ENCODE data around the gene PRCD. TPM values are rescaled to one million over a fixed set of nuclear protein-coding genes. Genes with fewer than 3 reads are reported as not detected.

PRCD gene
- polyA plus RNA-seq, 1 experiment, result 0.21 TPM

DNA sequence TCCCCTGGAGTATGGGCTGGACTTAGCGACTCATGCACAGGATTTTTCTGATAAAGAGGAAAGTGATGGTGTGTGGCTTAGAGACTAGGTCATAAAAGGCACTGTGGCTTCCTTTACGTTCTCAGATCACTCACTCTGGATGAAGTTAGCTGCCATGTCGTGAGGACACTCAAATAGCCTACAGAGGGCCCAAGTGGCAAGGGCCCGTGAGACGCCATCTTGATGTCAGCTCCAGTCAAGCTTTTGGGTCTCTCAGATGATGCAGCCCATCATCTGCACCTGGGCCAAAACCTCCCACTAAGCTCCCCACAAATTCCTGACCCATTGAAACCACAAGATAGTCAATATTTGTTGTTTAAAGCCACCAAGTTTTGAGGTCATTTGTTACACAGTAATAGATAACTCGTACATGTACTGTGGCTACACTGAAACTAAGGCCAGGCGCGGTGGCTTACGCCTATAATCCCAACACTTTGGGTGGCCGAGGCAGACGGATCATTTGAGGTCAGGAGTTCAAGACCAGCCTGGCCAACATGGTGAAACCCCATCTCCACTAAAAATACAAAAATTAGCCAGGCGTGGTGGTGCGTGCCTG is 31.1 kb downstream of the PRCD start:
- TF ChIP-seq, protein P1, sequence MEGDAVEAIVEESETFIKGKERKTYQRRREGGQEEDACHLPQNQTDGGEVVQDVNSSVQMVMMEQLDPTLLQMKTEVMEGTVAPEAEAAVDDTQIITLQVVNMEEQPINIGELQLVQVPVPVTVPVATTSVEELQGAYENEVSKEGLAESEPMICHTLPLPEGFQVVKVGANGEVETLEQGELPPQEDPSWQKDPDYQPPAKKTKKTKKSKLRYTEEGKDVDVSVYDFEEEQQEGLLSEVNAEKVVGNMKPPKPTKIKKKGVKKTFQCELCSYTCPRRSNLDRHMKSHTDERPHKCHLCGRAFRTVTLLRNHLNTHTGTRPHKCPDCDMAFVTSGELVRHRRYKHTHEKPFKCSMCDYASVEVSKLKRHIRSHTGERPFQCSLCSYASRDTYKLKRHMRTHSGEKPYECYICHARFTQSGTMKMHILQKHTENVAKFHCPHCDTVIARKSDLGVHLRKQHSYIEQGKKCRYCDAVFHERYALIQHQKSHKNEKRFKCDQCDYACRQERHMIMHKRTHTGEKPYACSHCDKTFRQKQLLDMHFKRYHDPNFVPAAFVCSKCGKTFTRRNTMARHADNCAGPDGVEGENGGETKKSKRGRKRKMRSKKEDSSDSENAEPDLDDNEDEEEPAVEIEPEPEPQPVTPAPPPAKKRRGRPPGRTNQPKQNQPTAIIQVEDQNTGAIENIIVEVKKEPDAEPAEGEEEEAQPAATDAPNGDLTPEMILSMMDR (IDR thresholded peaks at IDR 0.05; ENCODE audit: insufficient read depth, low read depth, low read length), result no peak
- Histone ChIP-seq H3K4me3 (ENCODE audit: low read depth, low read length) (no peak overlapping the region), H3K36me3 (ENCODE audit: control insufficient read depth, insufficient read depth, low read length) (peaks cover 4% of the 10 kb centered on the region; the same call in 1 of the 2 replicates), H3K27me3 (ENCODE audit: control insufficient read depth, insufficient read depth, low read length) (no peaks in the 10 kb centered on the region)
- no peak for DNase-seq (ENCODE audit: low read depth)
- CTCF ChIA-PET, result no interaction called here
- POLR2A ChIA-PET, result no interaction called here

DNA sequence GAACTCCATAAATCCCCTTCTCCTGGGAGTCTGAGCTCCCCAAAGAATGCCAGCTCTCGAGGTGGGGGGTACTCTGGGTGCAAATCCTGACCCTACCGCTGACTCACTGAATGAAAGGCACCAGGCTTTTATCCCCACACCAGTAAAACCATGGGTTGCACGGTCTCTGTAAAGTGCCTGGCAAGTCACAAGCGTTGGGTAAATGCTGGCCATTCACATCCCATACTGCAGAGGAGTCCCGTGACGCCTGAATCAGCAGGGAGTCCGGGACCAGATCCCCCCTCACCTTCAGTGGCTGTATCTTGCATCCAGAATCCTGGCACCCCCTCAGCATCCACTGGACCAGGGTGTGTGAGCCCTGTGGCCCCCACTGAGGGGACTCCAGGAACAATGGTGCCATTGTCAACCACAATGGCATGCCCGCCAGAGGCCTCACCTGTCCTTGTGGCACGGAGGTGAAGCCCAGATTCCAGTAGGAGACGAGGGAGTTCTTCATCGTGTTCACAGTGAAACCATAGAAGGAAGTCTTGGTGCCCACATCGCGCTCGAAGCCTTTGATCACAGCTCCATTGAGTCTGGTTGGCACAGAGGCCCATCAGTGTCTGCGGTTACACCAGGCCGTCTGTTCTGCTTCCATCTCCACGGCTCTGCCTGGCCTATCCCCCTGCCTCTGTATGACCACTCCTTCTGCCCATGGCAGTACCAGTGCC is 32.5 kb downstream of the PRCD start:
- Histone ChIP-seq H3K36me3 (ENCODE audit: control insufficient read depth, insufficient read depth, low read length) (no peaks in the 10 kb centered on the region), H3K4me3 (ENCODE audit: low read depth, low read length) (no peak overlapping the region), H3K27me3 (ENCODE audit: control insufficient read depth, insufficient read depth, low read length) (no peaks in the 10 kb centered on the region)
- no peak for DNase-seq (ENCODE audit: low read depth)
- ChIA-PET POLR2A (no interaction called here), CTCF (interaction anchor here (1.0 kb wide), 1 partner anchor 15 kb away, joined by 4 read pairs; no protein-coding TSS in a partner anchor)
- TF ChIP-seq, protein P1 (IDR thresholded peaks at IDR 0.05; ENCODE audit: insufficient read depth, low read depth, low read length), result no peak

DNA sequence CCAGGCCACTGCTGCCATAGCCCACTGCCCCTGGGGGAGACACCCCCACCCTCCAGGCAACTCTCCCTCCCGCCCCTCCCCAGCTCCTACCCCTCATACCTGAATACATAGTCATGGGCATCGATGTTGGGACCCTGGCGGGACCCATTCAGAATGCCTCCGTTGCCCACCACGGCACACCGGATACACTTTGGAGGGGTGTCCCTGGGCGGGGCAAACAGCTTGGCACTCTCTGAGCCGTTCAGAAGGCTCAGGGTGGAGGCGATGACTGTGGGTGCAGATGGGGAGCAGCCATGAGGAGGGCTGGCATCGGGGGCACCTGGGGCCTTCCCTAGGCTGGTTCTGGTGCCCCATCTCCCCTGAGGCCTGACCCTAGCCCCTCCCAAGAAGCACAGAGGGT is 33.3 kb downstream of the PRCD start:
- POLR2A ChIA-PET, result no interaction called here
- no peak overlapping the region for H3K4me3 ChIP-seq (ENCODE audit: low read depth, low read length)
- H3K27me3 ChIP-seq (ENCODE audit: control insufficient read depth, insufficient read depth, low read length), result no peaks in the 10 kb centered on the region
- CTCF ChIA-PET, result interaction anchor here (0.6 to 1.0 kb wide), 2 partner anchors 9 to 15 kb away, joined by 3 to 4 read pairs; no protein-coding TSS in a partner anchor
- TF ChIP-seq, protein P1 (IDR thresholded peaks at IDR 0.05; ENCODE audit: insufficient read depth, low read depth, low read length), result no peak
- no peaks in the 10 kb centered on the region for H3K36me3 ChIP-seq (ENCODE audit: control insufficient read depth, insufficient read depth, low read length)
- DNase-seq (ENCODE audit: low read depth), result no peak

DNA sequence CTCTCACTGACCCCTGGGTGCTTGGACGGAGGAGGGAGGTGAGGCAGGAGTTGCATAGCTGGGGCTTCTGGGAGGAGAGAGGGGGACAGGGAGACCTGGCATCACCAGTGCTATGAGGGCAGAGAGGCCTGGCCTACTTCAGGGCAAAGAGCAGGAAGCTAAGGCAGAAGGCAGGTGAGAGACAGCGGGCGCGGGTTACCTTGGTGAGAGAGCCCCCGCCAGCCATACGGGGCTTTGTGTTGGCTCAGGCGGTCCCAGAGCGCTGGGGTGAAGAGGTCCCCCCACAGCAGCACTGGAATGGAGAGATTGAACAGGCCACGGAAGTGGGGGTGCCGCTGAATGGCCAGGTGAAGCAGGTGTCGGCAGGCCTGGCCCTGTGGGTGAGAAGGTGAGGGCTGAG is 34.3 kb downstream of the PRCD start:
- H3K36me3 ChIP-seq (ENCODE audit: control insufficient read depth, insufficient read depth, low read length), result no peaks in the 10 kb centered on the region
- DNase-seq (ENCODE audit: low read depth), result no peak
- CTCF ChIA-PET, result interaction anchor here (1.2 kb wide), 1 partner anchor 49 kb away, joined by 4 read pairs; no protein-coding TSS in a partner anchor
- no peak overlapping the region for H3K4me3 ChIP-seq (ENCODE audit: low read depth, low read length)
- POLR2A ChIA-PET, result no interaction called here
- no peaks in the 10 kb centered on the region for H3K27me3 ChIP-seq (ENCODE audit: control insufficient read depth, insufficient read depth, low read length)
- TF ChIP-seq, protein P1 (IDR thresholded peaks at IDR 0.05; ENCODE audit: insufficient read depth, low read depth, low read length), result no peak

- ChIA-PET CTCF (interaction anchor here (1.1 kb wide), 1 partner anchor 106 kb away, joined by 3 read pairs; no protein-coding TSS in a partner anchor), POLR2A (no interaction called here)
- DNase-seq (ENCODE audit: low read depth), result no peak
- Histone ChIP-seq H3K4me3 (ENCODE audit: low read depth, low read length) (no peak overlapping the region), H3K36me3 (ENCODE audit: control insufficient read depth, insufficient read depth, low read length) (no peaks in the 10 kb centered on the region), H3K27me3 (ENCODE audit: control insufficient read depth, insufficient read depth, low read length) (no peaks in the 10 kb centered on the region)
- TF ChIP-seq, protein P1 (IDR thresholded peaks at IDR 0.05; ENCODE audit: insufficient read depth, low read depth, low read length), result no peak
Measured at GRCh38 chr17:76575570-76575969, 35.7 kb downstream of the PRCD start.
